Ishikawa (cell line): ENCODE measurements around the gene ZNF557.
A peak's percentile ranks its signal among the peaks of the same experiment; 100 is the strongest.

Experiments used
- CEBPB ChIP-seq: IDR thresholded peaks from 2 replicates; pipeline ENCODE4 v1.6.1; 2012
- EGR1 ChIP-seq: IDR thresholded peaks from 2 replicates; pipeline ENCODE4 v1.6.1; 2012
- EP300 ChIP-seq: IDR thresholded peaks from 2 replicates; pipeline ENCODE4 v1.6.1; 2012; ENCODE audit warnings: borderline replicate concordance
- NFIC ChIP-seq: IDR thresholded peaks from 2 replicates; pipeline ENCODE4 v1.6.1; 2012
- RAD21 ChIP-seq: IDR thresholded peaks from 2 replicates; pipeline ENCODE4 v1.6.1; 2012; ENCODE audit warnings: low read depth
- REST ChIP-seq: IDR thresholded peaks from 2 replicates; pipeline ENCODE4 v1.6.1; 2012; ENCODE audit warnings: low read depth, mild to moderate bottlenecking
- TAF1 ChIP-seq: IDR thresholded peaks from 2 replicates; pipeline ENCODE4 v1.6.1; 2012; ENCODE audit warnings: low read depth, mild to moderate bottlenecking
- USF1 ChIP-seq: IDR thresholded peaks from 2 replicates; pipeline ENCODE4 v1.6.1; 2012
- YY1 ChIP-seq: IDR thresholded peaks from 2 replicates; pipeline ENCODE4 v1.6.1; 2012; ENCODE audit warnings: low read depth
- ZBTB7A ChIP-seq: IDR thresholded peaks from 2 replicates; pipeline ENCODE4 v1.6.1; 2012; ENCODE audit warnings: low read depth
- TF ChIP-seq, protein P1 (sequence below): IDR thresholded peaks from 2 replicates; pipeline ENCODE4 v1.6.1; 2012

The ZNF557 gene

GRCh38 chr19:7126132-7126531 lies 56.6 kb downstream of the ZNF557 start:
- TF ChIP-seq ZBTB7A (no peak), NFIC (no peak), CEBPB (no peak), USF1 (no peak), EGR1 (no peak), EP300 (no peak), RAD21 (no peak), YY1 (no peak)
- TF ChIP-seq, protein P1, sequence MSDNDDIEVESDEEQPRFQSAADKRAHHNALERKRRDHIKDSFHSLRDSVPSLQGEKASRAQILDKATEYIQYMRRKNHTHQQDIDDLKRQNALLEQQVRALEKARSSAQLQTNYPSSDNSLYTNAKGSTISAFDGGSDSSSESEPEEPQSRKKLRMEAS: no peak

- TF ChIP-seq EGR1: no peak
- no peak for TF ChIP-seq RAD21
- TF ChIP-seq YY1: no peak
- TF ChIP-seq, protein P1: no peak
- no peak for TF ChIP-seq EP300
These were observed 60.5 kb downstream of the ZNF557 start for GRCh38 chr19:7130043-7130442.

GRCh38 chr19:7132054-7132453 lies 62.6 kb downstream of the ZNF557 start:
- no peak for TF ChIP-seq YY1
- TF ChIP-seq REST: no peak
- TF ChIP-seq ZBTB7A: no peak

GRCh38 chr19:7137120-7137519 lies 67.6 kb downstream of the ZNF557 start:
- TF ChIP-seq USF1: peak; percentile 83
- no peak for TF ChIP-seq TAF1
